Bronchial epithelial cell (primary cell): Measurements from ENCODE around the gene BTF3. TPM values are rescaled to one million over a fixed set of nuclear protein-coding genes. Genes with fewer than 3 reads are reported as not detected.

Experiments
- DNase-seq: peaks from one replicate; pipeline ENCODE4 v3.0.0-alpha.2; 2010; ENCODE audit warnings: low read depth
- FAIRE-seq: peaks from 2 replicates; lab custom pipeline; 2011; peaks lifted over from hg19 to GRCh38; lab: Jason Lieb, UNC
- H3K27me3 ChIP-seq: 2 replicates; pipeline ENCODE4 v1.5.1; 2011; ENCODE audit warnings: low read length; ENCODE audit not compliant: control insufficient read depth, insufficient read depth
- H3K36me3 ChIP-seq: 2 replicates; pipeline ENCODE4 v1.5.1; 2011; ENCODE audit warnings: low read length; ENCODE audit not compliant: control insufficient read depth, insufficient read depth
- H3K4me3 ChIP-seq: 2 replicates; pipeline ENCODE4 v1.5.1; 2011; ENCODE audit warnings: mild to moderate bottlenecking, low read depth, low read length, control low read depth
- CTCF ChIP-seq: IDR thresholded peaks from 2 replicates; pipeline ENCODE4 v1.5.1; 2011; ENCODE audit warnings: mild to moderate bottlenecking, moderate library complexity, low read length, control low read depth, inconsistent platforms; ENCODE audit not compliant: insufficient read depth, severe bottlenecking
- total RNA-seq: library from RNA; depleted of rRNA; stranded (reverse); fragments of >200 nt; gene quantifications from 2 replicates; pipeline ENCODE4 v1.2.1, GENCODE V29; 2014

BTF3 gene
- 227 and 244 TPM in 2 replicates for total RNA-seq

- no peak for TF ChIP-seq CTCF
These were observed at the start of gene BTF3 for GRCh38 chr5:73498057-73498992. TSS of gene BTF3 (plus strand) at chr5:73498442. CDS start at chr5:73498668, 226 bp downstream.

GRCh38 chr5:73448463-73449136 is 49.6 kb upstream of the BTF3 start, which contains the start of gene FOXD1:
TSS of gene FOXD1 (minus strand) at chr5:73448777. CDS start at chr5:73448362, 415 bp downstream.
- H3K4me3 ChIP-seq = peak within 1 kb of the TSS; percentile 37
- H3K36me3 ChIP-seq = no peaks in the 10 kb centered on the region
- H3K27me3 ChIP-seq = peaks cover 58% of the 10 kb centered on the region
- FAIRE-seq = no peak
- TF ChIP-seq CTCF = no peak
- peak; percentile 63 for DNase-seq

More at GRCh38 chr5:73498057-73498992, at the start of gene BTF3:
- Histone ChIP-seq H3K27me3 (no peaks in the 10 kb centered on the region), H3K36me3 (peaks cover 8% of the 10 kb centered on the region), H3K4me3 (peak within 1 kb of the TSS; percentile 96)
- FAIRE-seq (no peak), DNase-seq (peak; percentile 92)

- peaks cover 43% of the 10 kb centered on the region for H3K27me3 ChIP-seq
- no peaks in the 10 kb centered on the region for H3K36me3 ChIP-seq
- DNase-seq (no peak), FAIRE-seq (no peak)
- H3K4me3 ChIP-seq = no peak overlapping the region
- TF ChIP-seq CTCF = no peak
These were observed 48.1 kb upstream of the BTF3 start for GRCh38 chr5:73450137-73450536.

- no peaks in the 10 kb centered on the region for H3K36me3 ChIP-seq
- H3K4me3 ChIP-seq = no peak overlapping the region
- H3K27me3 ChIP-seq = peaks cover 42% of the 10 kb centered on the region
- no peak for FAIRE-seq
- no peak for DNase-seq
- no peak for TF ChIP-seq CTCF
These were observed 47.5 kb upstream of the BTF3 start for GRCh38 chr5:73450672-73451223.

- DNase-seq = no peak
- FAIRE-seq = no peak
- peak; percentile 84 for TF ChIP-seq CTCF
- Histone ChIP-seq H3K36me3 (no peaks in the 10 kb centered on the region), H3K27me3 (peaks cover 38% of the 10 kb centered on the region), H3K4me3 (no peak overlapping the region)
These were observed 46.8 kb upstream of the BTF3 start for GRCh38 chr5:73451224-73452130.
